Left ventricle myocardium superior (tissue), 1 donor: Measurements from ENCODE around the gene FSIP1. TPM values are rescaled to one million over a fixed set of nuclear protein-coding genes. Genes with fewer than 3 reads are reported as not detected.

Experiments used
- ATAC-seq: fragments of 200-7000 bp; cut with Tn5 transposase; one replicate; pipeline ENCODE4 v1.9.1; 2020; ENCODE audit warnings: mild to moderate bottlenecking, moderate library complexity
- DNase-seq: peaks from one replicate; pipeline ENCODE4 v3.0.0-alpha.2; 2020
- intact Hi-C: fragments of 100-400 bp; cut with micrococcal nuclease; formaldehyde crosslinking; loops from one replicate; pipeline ENCODE4 v1.11.0; 2022
- total RNA-seq: library from RNA; stranded (reverse); fragmentation: NEBNext Ultra II Directional; extraction: Animal tissue kit (Norgen Biotek cat#: 25700); gene quantifications from one replicate; pipeline ENCODE4 v1.2.1, GENCODE V29; 2021
- donor health status: DM: no; HTN: yes; CAD: no; lungs with severe emphysema.

FSIP1 gene
- total RNA-seq, 1 donor from 2014 or later, result 1.0 TPM

DNA sequence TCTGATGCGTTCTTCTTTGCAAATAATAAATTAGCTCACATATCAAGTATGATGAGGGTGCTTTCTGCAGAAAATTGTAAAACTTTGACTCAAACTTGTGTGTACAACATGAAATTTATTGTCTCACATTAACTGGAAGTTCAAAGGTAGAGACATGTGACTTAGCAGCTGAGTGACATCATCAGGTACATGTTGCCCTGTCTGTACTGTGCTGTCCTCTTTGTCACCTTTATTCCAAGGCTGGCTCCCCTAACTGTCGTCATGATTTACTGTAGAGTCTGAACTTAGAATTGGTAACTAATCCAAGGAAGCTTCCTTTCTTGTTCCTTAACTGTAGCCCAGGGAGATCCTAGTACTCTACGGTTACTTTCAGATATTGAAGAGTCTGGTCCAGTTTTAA is 12.3 kb upstream of the FSIP1 start:
- intact Hi-C loops, result no loop called here
- ATAC-seq (no peak), DNase-seq (no peak)

- no peak for ATAC-seq
- intact Hi-C loops, result no loop called here
Observed at GRCh38 chr15:39793923-39794322, 11.3 kb upstream of the FSIP1 start.

DNA sequence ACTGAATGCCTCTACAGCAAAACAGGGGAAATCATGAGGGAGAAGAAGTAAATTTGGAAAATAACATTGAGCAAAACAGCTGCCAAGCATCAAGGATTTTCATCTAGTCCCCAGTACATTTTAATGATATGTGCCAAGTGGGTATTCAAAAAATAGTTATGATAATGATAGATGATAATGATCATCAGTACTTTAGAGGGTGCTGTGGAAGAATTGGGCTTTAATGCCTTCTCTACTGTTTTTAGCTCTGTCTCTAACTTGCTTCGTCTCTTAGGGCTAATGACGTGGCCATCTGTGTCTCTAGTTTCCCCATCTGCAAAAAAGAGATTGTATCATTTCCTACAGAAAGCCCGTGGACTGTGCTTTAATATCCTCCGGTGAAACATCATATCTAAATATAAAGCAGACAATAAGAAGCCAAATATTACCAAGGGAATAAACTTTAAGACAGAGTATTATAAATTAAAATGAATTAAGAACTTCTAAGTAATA is 10.2 kb upstream of the FSIP1 start:
- ATAC-seq, result peak; percentile 63
- intact Hi-C loops, result no loop called here

More at GRCh38 chr15:39793923-39794322, 11.3 kb upstream of the FSIP1 start:
- no peak for DNase-seq

GRCh38 chr15:39792025-39792843 is 9.6 kb upstream of the FSIP1 start:
- no peak for DNase-seq
- peak; percentile 80 for ATAC-seq

More for the DNA sequence above, 10.2 kb upstream of the FSIP1 start:
- DNase-seq, result no peak

GRCh38 chr15:39789736-39790135 is 7.1 kb upstream of the FSIP1 start:
- no peak for DNase-seq
- no peak for ATAC-seq
- intact Hi-C loops, result loop anchor here (10.0 kb wide), 3 partner anchors 85 to 185 kb away; partner anchors contain the start of gene EIF2AK4

More at GRCh38 chr15:39792025-39792843, 9.6 kb upstream of the FSIP1 start:
- intact Hi-C loops, result no loop called here

DNA sequence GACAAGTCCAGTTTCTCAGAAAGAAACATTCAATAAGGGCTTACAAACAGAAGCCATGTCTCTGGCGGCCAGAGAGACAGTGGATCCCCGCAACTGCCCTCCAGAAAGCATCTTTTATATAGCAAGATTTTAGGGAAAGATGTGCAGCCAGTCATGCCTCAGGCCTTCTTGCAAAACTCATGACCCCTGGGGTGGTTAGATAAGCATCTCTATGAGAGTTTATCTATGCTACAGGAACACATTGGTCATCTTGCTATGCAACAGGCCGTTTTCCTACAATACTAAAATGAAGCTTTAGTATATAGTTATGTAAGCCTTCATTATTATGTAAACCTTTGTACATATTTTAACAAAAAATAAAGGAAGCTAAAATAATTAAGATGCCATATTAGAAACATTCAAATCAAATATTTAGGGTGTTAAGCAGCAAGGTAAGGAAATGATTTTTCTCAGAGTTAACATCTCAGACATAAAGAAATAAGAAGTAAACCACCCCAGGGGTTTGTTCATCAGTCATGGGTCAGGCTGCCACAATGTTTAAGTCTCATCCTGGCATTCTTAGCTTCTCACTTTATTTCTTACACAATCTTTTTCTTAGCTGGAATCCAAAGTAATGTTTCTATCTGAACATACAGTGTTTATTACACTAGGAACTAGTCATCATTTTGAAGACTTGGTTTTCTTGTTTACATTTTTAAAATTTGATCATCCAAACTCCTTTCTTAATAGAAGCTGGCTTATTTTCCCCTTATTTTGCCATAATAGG is 6.3 kb upstream of the FSIP1 start:
- ATAC-seq, result no peak
- intact Hi-C loops, result loop anchor here (10.0 kb wide), 3 partner anchors 86 to 186 kb away; partner anchors contain the start of gene EIF2AK4
- no peak for DNase-seq

DNA sequence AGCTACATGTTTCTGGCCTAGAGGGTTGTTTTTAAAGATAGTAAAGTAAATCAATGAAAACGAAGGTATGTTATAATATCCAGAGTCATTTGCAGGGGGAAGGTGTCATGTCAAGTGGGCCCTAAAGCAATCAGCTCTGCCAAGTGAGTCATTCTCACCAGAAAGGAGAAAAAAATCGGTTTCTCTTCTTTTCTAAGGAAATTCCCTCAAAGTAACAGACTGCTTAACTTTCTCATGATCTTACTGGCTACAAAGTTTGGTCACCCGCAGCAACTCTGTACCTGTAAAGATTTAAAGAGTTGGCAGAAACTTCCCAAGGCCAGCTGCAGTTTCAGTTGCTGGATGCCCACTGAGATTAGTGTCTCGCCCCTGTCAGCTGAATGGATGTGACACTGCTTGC is 5.5 kb upstream of the FSIP1 start:
- DNase-seq, result no peak
- intact Hi-C loops, result loop anchor here (10.0 kb wide), 3 partner anchors 87 to 187 kb away; partner anchors contain the start of gene EIF2AK4
- no peak for ATAC-seq

- intact Hi-C loops, result loop anchor here (10.0 kb wide), 3 partner anchors 87 to 187 kb away; partner anchors contain the start of gene EIF2AK4
- DNase-seq (no peak), ATAC-seq (no peak)
Observed at GRCh38 chr15:39787479-39787878, 4.8 kb upstream of the FSIP1 start.

DNA sequence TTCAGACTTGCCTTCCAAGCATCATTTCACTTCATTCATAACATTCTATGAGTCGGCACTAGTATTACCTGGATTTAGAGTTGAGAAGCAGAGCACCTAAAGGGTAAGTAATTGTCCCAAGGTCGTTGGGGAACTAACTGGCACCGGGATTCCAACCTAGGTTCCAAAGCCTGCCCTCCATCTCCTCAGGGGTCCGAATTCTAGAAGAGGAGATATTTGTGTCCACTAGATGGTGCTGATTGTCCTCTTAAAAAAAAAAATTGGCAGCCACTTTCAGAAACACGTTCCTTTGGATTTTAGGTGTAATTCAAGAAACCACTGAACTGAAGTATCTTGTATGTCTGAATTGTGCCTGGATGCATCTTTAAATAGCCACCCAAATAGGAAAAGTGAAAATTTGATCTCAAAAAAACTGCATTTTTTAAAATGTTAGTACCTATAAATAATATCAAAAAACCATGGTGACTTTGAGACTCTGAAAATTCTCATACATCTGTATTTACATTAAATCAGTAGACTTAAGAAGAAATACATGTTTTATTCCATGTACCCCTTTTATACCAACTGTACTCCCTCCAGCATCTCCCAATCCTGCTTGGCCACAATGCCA is 3.9 kb upstream of the FSIP1 start:
- no peak for ATAC-seq
- intact Hi-C loops, result loop anchor here (10.0 kb wide), 3 partner anchors 88 to 188 kb away; partner anchors contain the start of gene EIF2AK4
- DNase-seq, result no peak

- intact Hi-C loops, result loop anchor here (10.0 kb wide), 3 partner anchors 89 to 189 kb away; partner anchors contain the start of gene EIF2AK4
- DNase-seq (no peak), ATAC-seq (no peak)
Observed at GRCh38 chr15:39785841-39786240, 3.2 kb upstream of the FSIP1 start.

- ATAC-seq, result no peak
- intact Hi-C loops, result loop anchor here (10.0 kb wide), 3 partner anchors 90 to 190 kb away; partner anchors contain the start of gene EIF2AK4
- DNase-seq, result no peak
Observed at GRCh38 chr15:39785139-39785538, 2.5 kb upstream of the FSIP1 start.

- ATAC-seq, result no peak
- DNase-seq, result no peak
- intact Hi-C loops, result loop anchor here (10.0 kb wide), 3 partner anchors 90 to 190 kb away; partner anchors contain the start of gene EIF2AK4
Observed at GRCh38 chr15:39784638-39785037, 2.0 kb upstream of the FSIP1 start.

- DNase-seq, result no peak
- ATAC-seq, result no peak
- intact Hi-C loops, result loop anchor here (10.0 kb wide), 3 partner anchors 91 to 191 kb away; partner anchors contain the start of gene EIF2AK4
Observed at GRCh38 chr15:39784125-39784524, 1.5 kb upstream of the FSIP1 start.

GRCh38 chr15:39783244-39783820 is 691 bp upstream of the FSIP1 start:
- ATAC-seq (peak; percentile 2), DNase-seq (no peak)
- intact Hi-C loops, result loop anchor here (10.0 kb wide), 3 partner anchors 91 to 191 kb away; partner anchors contain the start of gene EIF2AK4

DNA sequence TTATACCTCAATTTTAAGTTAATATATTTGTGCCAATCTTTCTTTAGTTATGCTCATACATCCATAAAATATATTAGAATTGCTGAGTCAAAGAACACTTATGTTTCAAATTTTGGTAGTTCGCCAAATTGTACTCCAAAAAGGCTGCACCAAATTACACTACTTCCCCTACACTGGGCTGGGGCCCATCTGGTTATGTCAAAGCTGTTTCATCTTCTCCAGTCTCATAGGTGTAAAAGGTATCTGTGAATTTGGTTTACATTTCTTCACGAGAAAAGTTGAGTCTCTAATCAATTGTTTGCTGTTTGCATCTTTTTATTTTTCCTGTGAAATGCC is 706 bp downstream of the FSIP1 start:
- intact Hi-C loops, result loop anchor here (10.0 kb wide), 3 partner anchors 93 to 193 kb away; partner anchors contain the start of gene EIF2AK4
- ATAC-seq (no peak), DNase-seq (no peak)

- DNase-seq (no peak), ATAC-seq (no peak)
- intact Hi-C loops, result loop anchor here (10.0 kb wide), 3 partner anchors 93 to 193 kb away; partner anchors contain the start of gene EIF2AK4
Observed at GRCh38 chr15:39781147-39781966, 1.3 kb downstream of the FSIP1 start.

- DNase-seq (no peak), ATAC-seq (no peak)
- intact Hi-C loops, result no loop called here
Observed at GRCh38 chr15:39778021-39778420, 4.6 kb downstream of the FSIP1 start.

DNA sequence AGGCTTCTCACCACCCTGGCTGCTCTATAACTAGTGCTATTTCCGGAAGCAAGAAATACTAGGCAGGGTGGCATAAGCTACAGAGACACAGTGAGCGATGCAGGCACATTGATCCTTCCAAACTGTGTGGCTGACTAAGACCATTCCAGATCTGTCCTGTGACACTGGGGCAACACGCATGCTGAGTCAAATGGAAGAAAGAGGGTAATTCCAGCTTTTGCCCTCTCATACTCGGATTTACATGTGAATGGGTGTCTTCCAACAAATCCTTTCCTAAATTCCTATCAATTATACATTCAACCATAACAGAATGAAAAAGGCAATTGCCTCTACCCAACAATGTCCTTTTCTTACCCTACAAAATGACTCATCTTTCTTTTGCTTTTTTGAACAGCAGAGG is 5.1 kb downstream of the FSIP1 start:
- no peak for DNase-seq
- ATAC-seq, result no peak
- intact Hi-C loops, result no loop called here
